A549 (cell line): ENCODE data around the gene VASH2.

Source experiments
- CEBPB ChIP-seq, 2 experiments: fragments of >200 bp in 1 of 2; sonication (Bioruptor Twin) in 1 of 2; formaldehyde crosslinking in 1 of 2; IDR thresholded peaks; 2 replicates each; pipeline ENCODE4 v1.6.1; 2012 to 2016
- MAZ ChIP-seq: fragments of 150-350 bp; IDR thresholded peaks from 2 replicates; pipeline ENCODE4 v1.6.1; 2014; ENCODE audit warnings: antibody characterized with exemption, low read depth, low read length, borderline replicate concordance
- POLR2A ChIP-seq: IDR thresholded peaks from 2 replicates; pipeline ENCODE4 v1.6.1; 2012; ENCODE audit warnings: mild to moderate bottlenecking, low read length
- TF ChIP-seq, protein P1 (sequence below): fragments of >200 bp; sonication (Bioruptor Twin); formaldehyde crosslinking; IDR thresholded peaks from 3 replicates; pipeline ENCODE4 v1.5.1; 2016
- TF ChIP-seq, protein P2 (sequence below): fragments of 200-600 bp; sonication (generic); IDR thresholded peaks from 2 replicates; pipeline ENCODE4 v1.6.1; 2016; ENCODE audit warnings: antibody characterized with exemption, mild to moderate bottlenecking, moderate library complexity

DNA sequence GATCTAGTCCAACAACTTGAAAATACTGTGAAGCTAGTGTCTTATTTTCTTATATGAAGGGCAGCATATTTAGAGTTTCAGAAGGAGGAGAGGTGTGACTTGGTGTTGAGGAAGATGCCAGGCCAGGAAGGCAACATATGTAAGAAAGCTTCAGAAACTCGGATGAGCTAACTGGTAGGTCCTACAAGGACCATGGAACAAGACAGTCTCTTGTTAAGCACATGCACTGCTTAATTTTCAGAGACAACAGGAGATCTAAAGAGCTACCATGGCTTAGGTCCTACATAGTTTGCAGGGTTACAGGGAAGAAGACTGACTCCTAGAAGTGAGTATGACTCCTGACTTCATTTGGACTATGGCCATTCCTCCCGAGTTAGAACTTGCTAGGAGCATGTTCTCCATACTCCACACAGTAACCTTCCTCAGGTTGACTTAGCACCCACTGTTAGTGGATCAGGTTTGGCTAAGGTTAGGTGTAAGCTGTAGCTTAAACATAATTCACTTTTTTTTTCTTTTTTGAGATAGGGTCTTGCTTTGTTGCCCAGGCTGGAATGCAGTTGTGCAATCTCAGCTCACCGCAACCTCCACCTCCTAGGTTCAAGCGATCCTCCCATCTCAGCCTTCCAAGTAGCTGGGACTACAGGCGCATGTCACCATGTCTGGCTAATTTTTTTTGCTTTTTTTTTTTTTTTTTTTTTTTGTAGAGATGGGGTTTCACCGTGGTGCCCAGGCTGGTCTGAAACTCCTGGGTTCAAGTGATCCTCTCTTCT lies 34.4 kb downstream of the VASH2 start:
- TF ChIP-seq MAZ, result no peak
- no peak for TF ChIP-seq CEBPB (IDR thresholded peaks at IDR 0.05)
- TF ChIP-seq POLR2A, result no peak
- TF ChIP-seq, protein P1, sequence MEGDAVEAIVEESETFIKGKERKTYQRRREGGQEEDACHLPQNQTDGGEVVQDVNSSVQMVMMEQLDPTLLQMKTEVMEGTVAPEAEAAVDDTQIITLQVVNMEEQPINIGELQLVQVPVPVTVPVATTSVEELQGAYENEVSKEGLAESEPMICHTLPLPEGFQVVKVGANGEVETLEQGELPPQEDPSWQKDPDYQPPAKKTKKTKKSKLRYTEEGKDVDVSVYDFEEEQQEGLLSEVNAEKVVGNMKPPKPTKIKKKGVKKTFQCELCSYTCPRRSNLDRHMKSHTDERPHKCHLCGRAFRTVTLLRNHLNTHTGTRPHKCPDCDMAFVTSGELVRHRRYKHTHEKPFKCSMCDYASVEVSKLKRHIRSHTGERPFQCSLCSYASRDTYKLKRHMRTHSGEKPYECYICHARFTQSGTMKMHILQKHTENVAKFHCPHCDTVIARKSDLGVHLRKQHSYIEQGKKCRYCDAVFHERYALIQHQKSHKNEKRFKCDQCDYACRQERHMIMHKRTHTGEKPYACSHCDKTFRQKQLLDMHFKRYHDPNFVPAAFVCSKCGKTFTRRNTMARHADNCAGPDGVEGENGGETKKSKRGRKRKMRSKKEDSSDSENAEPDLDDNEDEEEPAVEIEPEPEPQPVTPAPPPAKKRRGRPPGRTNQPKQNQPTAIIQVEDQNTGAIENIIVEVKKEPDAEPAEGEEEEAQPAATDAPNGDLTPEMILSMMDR, result no peak
- TF ChIP-seq, protein P2, sequence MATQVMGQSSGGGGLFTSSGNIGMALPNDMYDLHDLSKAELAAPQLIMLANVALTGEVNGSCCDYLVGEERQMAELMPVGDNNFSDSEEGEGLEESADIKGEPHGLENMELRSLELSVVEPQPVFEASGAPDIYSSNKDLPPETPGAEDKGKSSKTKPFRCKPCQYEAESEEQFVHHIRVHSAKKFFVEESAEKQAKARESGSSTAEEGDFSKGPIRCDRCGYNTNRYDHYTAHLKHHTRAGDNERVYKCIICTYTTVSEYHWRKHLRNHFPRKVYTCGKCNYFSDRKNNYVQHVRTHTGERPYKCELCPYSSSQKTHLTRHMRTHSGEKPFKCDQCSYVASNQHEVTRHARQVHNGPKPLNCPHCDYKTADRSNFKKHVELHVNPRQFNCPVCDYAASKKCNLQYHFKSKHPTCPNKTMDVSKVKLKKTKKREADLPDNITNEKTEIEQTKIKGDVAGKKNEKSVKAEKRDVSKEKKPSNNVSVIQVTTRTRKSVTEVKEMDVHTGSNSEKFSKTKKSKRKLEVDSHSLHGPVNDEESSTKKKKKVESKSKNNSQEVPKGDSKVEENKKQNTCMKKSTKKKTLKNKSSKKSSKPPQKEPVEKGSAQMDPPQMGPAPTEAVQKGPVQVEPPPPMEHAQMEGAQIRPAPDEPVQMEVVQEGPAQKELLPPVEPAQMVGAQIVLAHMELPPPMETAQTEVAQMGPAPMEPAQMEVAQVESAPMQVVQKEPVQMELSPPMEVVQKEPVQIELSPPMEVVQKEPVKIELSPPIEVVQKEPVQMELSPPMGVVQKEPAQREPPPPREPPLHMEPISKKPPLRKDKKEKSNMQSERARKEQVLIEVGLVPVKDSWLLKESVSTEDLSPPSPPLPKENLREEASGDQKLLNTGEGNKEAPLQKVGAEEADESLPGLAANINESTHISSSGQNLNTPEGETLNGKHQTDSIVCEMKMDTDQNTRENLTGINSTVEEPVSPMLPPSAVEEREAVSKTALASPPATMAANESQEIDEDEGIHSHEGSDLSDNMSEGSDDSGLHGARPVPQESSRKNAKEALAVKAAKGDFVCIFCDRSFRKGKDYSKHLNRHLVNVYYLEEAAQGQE, result no peak
